HFF-Myc (cell line): ENCODE results near the gene EIF1B.

ENCODE experiments used
- DNase-seq: peaks from one replicate; pipeline ENCODE4 v3.0.0-alpha.2; 2011; ENCODE audit warnings: low read depth; ENCODE audit errors: extremely low read depth
- H3K4me3 ChIP-seq: replicated peaks from 2 replicates; pipeline ENCODE4 v1.5.1; 2011; ENCODE audit warnings: low read depth, mild to moderate bottlenecking, control low read depth, low read length
- CTCF ChIP-seq: IDR thresholded peaks from 2 replicates; pipeline ENCODE4 v1.5.1; 2012; ENCODE audit warnings: mild to moderate bottlenecking, low read depth, low read length, control low read depth; ENCODE audit errors: missing control alignments

Gene EIF1B

DNA sequence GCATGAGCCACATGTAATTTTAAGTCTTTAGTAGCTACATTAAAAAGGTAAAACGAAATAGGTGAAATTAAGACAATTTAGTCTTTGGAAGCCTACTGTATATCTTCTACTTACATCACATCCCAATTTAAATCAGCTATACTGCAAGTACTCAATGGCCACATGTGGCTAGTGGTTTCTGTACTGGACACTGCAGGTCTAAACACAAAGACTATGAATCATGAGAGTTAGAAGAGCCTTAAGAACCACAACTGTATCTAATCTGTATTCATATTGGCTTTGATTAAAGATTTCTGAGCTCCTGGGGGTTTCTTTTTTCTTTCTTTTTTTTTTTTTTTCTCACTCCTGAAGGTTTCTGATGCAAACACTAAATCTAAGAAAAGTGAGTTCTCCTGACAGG lies 2.3 kb upstream of the EIF1B start:
- no peak for TF ChIP-seq CTCF
- no peak for DNase-seq
- H3K4me3 ChIP-seq: no peak overlapping the region

- no peak for DNase-seq
- peak overlapping the region; percentile 62 for H3K4me3 ChIP-seq
- TF ChIP-seq CTCF: no peak
Measured at GRCh38 chr3:40308725-40309417, 636 bp upstream of the EIF1B start.

DNA sequence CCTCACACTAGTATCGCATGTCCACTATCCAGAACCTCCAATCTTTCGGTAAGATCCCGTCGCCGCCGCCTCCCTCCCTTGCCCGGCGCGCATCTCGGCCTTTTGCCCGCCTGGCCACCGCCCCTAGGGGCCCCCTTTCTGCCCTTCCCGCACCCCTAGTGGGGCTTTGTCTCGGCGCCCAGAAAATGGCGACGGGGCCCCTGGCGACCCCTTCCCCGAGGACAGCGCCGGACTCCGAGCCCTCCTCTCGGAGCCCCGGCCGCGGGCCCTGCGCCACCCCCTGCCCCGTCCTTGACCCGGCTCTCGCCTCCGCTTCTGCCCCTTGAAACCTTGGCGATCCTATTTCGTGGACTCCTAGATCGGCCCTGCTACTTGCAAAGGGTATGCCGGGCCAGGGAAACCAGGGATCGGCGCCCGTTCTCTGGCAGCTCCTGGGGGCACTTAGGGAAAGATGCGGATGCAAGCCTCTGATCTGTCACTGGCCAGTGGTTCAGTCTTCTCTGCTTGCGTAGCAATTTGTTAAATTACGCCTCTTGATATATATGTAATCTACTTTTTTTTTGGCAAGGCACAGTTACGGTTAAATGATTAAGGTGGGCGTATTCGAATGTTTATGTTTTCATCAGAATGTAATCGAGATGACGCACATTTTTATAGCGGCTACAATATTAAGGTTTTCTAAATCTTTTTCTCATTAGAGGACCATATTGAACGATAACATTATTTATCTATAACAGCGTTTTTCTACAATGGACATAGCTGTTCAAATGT lies 603 bp downstream of the EIF1B start:
- DNase-seq: no peak
- H3K4me3 ChIP-seq: peak overlapping the region; percentile 62
- no peak for TF ChIP-seq CTCF

- TF ChIP-seq CTCF: no peak
- no peak for DNase-seq
- H3K4me3 ChIP-seq: peak overlapping the region; percentile 62
Measured at GRCh38 chr3:40310705-40311104, 1.2 kb downstream of the EIF1B start.

DNA sequence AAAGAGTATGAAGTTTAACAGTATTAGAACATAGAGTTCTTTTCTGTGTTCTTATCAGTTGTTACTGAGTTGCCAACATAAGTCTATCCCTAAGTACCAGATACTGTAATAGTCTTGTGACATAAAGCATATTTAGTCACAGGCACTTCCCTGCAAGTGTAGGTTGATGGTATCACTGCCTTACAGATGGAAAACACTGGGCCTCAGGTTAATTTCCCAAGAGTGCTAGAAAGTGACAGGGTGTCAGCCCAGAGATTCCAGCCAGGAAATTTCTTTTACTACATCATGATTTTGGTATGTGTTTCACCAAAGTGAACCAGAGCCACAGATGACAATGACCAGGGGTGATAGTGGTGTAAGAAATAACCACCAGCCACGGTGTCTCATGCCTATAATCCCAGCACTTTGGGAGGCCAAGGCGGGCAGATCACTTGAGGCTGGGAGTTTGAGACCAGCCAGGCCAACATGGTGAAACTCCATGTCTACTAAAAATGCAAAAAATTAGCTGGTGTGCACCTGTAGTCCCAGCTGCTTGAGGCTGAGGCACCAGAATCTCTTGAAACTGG lies 3.2 kb downstream of the EIF1B start:
- TF ChIP-seq CTCF: no peak
- no peak for DNase-seq
- no peak overlapping the region for H3K4me3 ChIP-seq

DNA sequence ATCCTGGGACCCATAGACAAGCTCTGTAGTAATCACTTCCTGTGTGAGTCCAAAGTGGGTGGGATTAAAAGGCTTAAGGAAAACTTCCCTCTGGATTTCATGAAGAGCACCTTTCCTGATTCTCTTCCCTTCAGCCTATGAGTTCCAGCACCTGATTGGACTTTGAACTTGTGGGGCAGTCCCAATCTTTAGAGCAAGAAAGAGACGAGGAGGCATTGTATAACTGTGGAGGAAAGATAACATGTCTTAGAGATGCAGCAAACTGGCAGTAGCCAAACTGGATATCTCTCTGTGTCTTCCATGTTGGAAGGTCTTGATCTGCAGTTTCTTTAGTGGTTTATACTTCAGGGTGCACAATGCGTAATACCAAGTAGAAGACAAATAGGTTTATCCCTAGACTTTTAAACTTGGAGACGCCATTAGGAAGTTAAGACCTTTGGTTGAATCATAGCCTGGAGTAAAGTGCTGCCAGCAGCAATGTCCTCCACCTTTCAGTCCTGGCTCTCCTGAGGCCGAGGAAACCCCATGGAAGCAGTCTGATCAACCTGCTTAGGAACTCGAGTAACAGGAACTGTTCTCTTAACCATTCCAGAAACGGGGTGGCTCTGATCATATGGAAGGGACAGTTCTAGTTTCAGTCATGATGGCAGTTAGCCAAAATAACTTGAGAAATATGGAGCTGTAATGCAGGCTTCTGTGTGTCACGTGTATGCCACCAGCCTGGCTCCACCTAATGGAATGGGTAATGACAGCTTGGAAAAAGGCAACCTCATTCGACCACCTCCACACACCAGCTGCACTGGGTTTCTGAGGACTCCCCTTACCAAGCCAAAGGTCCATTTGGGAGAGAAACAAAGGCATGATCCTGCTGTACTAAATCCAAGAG lies 4.7 kb downstream of the EIF1B start:
- no peak for DNase-seq
- no peak for TF ChIP-seq CTCF
- H3K4me3 ChIP-seq: no peak overlapping the region
